Sigmoid colon (tissue), 7 donors: ENCODE data around the gene TGM3. TPM values are rescaled to one million over a fixed set of nuclear protein-coding genes. Genes with fewer than 3 reads are reported as not detected.

Experiments
- DNase-seq: peaks from one replicate; pipeline ENCODE4 v3.0.0-alpha.2; 2019
- H3K27ac ChIP-seq, 4 donors: fragments of 200-600 bp; sonication (generic); one replicate each; pipeline ENCODE4 v1.5.1; 2016 to 2019; ENCODE audit warnings: mild to moderate bottlenecking in 1 of 4
- H3K27me3 ChIP-seq, 3 donors: fragments of 200-600 bp; sonication (generic); one replicate each; pipeline ENCODE4 v1.5.1; 2019; ENCODE audit warnings: mild to moderate bottlenecking in 1 of 3
- H3K36me3 ChIP-seq, 4 donors: fragments of 200-600 bp; sonication (generic); one replicate each; pipeline ENCODE4 v1.5.1; 2016 to 2019
- H3K4me1 ChIP-seq, 4 donors: fragments of 200-600 bp; sonication (generic); one replicate each; pipeline ENCODE4 v1.5.1; 2017 to 2019
- H3K4me3 ChIP-seq, 4 donors: fragments of 200-600 bp; sonication (generic); one replicate each; pipeline ENCODE4 v1.5.1; 2017 to 2019; ENCODE audit warnings: mild to moderate bottlenecking in 2 of 4, moderate library complexity in 1 of 4
- H3K9me3 ChIP-seq, 4 donors: fragments of 200-600 bp in 3 of 4; sonication (generic) in 3 of 4; one replicate each; pipeline versions ENCODE4 v1.5.1 to v1.6.1; 2013 to 2019
- CTCF ChIP-seq, 4 experiments: fragments of 450-650 bp in 3 of 4; fragments of 200-600 bp in 1 of 4; IDR thresholded peaks; one replicate each; pipeline ENCODE4 v1.5.1; 2016 to 2019; ENCODE audit warnings: antibody characterized with exemption in 4 of 4, mild to moderate bottlenecking in 3 of 4, moderate library complexity in 2 of 4
- EP300 ChIP-seq, 4 donors: sonication (generic); formaldehyde crosslinking; IDR thresholded peaks; one replicate each; pipeline ENCODE4 v1.6.1; 2017; ENCODE audit warnings: antibody characterized with exemption in 4 of 4
- POLR2A ChIP-seq, 2 donors: fragments of 450-650 bp; IDR thresholded peaks; one replicate each; pipeline ENCODE4 v1.6.1; 2016; ENCODE audit warnings: antibody characterized with exemption in 2 of 2, mild to moderate bottlenecking in 2 of 2, moderate library complexity in 2 of 2
- POLR2AphosphoS5 ChIP-seq, 4 donors: sonication (generic); formaldehyde crosslinking; IDR thresholded peaks; one replicate each; pipeline ENCODE4 v1.6.1; 2017; ENCODE audit warnings: antibody characterized with exemption in 4 of 4
- WGBS, 2 donors: extraction: QIAGEN DNeasy Blood & Tissue Kit; methylation state at CpG; one replicate each; pipeline ENCODE4 v1.1.7; 2013; 5-methylcytosine and 5-hydroxymethylcytosine counted together
- intact Hi-C: fragments of 100-400 bp; cut with DNase I; formaldehyde crosslinking; loops from one replicate; pipeline ENCODE4 v1.15.1; 2023
- polyA plus RNA-seq, 3 donors: library from polyadenylated mRNA; stranded (reverse); fragments of 200-250 nt; gene quantifications; one replicate each; pipeline ENCODE4 v1.2.3, GENCODE V29; 2013
- total RNA-seq, 4 donors: library from RNA; depleted of rRNA; stranded (reverse); fragments of >200 nt; gene quantifications; one replicate each; pipeline ENCODE4 v1.1.0, GENCODE V29; 2016
- donor health status: healthy with polysubstance abuse.
- donor health status: Bipolar disorder and iron deficiency.
- donor health status: healthy.

The TGM3 gene
- total and polyA plus RNA-seq, 7 donors: 0.23 to 3.0 (median 0.42) TPM; not detected in 4

- TF ChIP-seq CTCF (IDR thresholded peaks at IDR 0.05) (no peak), POLR2AphosphoS5 (IDR thresholded peaks at IDR 0.05) (no peak), POLR2A (IDR thresholded peaks at IDR 0.05) (no peak), EP300 (IDR thresholded peaks at IDR 0.05) (no peak)
- 59 to 68% methylated on average over 5 of the region's 5 CpGs for WGBS, 2 donors
- Histone ChIP-seq H3K4me1 (no peaks in the 10 kb centered on the region), H3K27me3 (no peaks in the 10 kb centered on the region), H3K4me3 (no peak overlapping the region), H3K36me3 (no peaks in the 10 kb centered on the region), H3K9me3 (peaks cover 0 to 4% (median 0%) of the 10 kb centered on the region in 4 donors), H3K27ac (no peak overlapping the region)
- DNase-seq: no peak
- intact Hi-C loops: no loop called here
Measured at GRCh38 chr20:2385026-2385425, 89.2 kb downstream of the TGM3 start.

GRCh38 chr20:2385496-2385895 lies 89.7 kb downstream of the TGM3 start:
- WGBS, 2 donors: 44 to 63% methylated on average over 6 of the region's 6 CpGs
- no peak for DNase-seq
- Histone ChIP-seq H3K27ac (no peak overlapping the region), H3K4me3 (no peak overlapping the region), H3K36me3 (no peaks in the 10 kb centered on the region), H3K4me1 (no peaks in the 10 kb centered on the region), H3K9me3 (peaks cover 0 to 4% (median 0%) of the 10 kb centered on the region in 4 donors), H3K27me3 (no peaks in the 10 kb centered on the region)
- intact Hi-C loops: no loop called here
- TF ChIP-seq CTCF (IDR thresholded peaks at IDR 0.05) (no peak), POLR2A (IDR thresholded peaks at IDR 0.05) (no peak), POLR2AphosphoS5 (IDR thresholded peaks at IDR 0.05) (no peak), EP300 (IDR thresholded peaks at IDR 0.05) (no peak)

GRCh38 chr20:2386516-2387179 lies 90.8 kb downstream of the TGM3 start:
- Histone ChIP-seq H3K9me3 (peaks cover 0 to 4% (median 0%) of the 10 kb centered on the region in 4 donors), H3K36me3 (no peaks in the 10 kb centered on the region), H3K27ac (no peak overlapping the region), H3K27me3 (no peaks in the 10 kb centered on the region), H3K4me1 (no peaks in the 10 kb centered on the region), H3K4me3 (no peak overlapping the region)
- intact Hi-C loops: no loop called here
- WGBS, 2 donors: 74 to 84% methylated on average over 5 of the region's 5 CpGs
- DNase-seq: no peak
- TF ChIP-seq CTCF (IDR thresholded peaks at IDR 0.05) (no peak), POLR2A (IDR thresholded peaks at IDR 0.05) (no peak), EP300 (IDR thresholded peaks at IDR 0.05) (no peak), POLR2AphosphoS5 (IDR thresholded peaks at IDR 0.05) (no peak)

GRCh38 chr20:2387180-2387577 lies 91.4 kb downstream of the TGM3 start:
- H3K36me3 ChIP-seq: no peaks in the 10 kb centered on the region
- intact Hi-C loops: no loop called here
- H3K4me1 ChIP-seq: no peaks in the 10 kb centered on the region
- H3K27me3 ChIP-seq: no peaks in the 10 kb centered on the region
- DNase-seq: no peak
- H3K9me3 ChIP-seq: peaks cover 0 to 4% (median 0%) of the 10 kb centered on the region in 4 donors
- 42 to 45% methylated on average over 2 of the region's 2 CpGs for WGBS, 2 donors
- H3K27ac ChIP-seq: no peak overlapping the region
- TF ChIP-seq POLR2AphosphoS5 (IDR thresholded peaks at IDR 0.05) (no peak), EP300 (IDR thresholded peaks at IDR 0.05) (no peak), CTCF (IDR thresholded peaks at IDR 0.05) (no peak), POLR2A (IDR thresholded peaks at IDR 0.05) (no peak)
- H3K4me3 ChIP-seq: no peak overlapping the region

- TF ChIP-seq EP300 (IDR thresholded peaks at IDR 0.05) (no peak), POLR2A (IDR thresholded peaks at IDR 0.05) (no peak), POLR2AphosphoS5 (IDR thresholded peaks at IDR 0.05) (no peak), CTCF (IDR thresholded peaks at IDR 0.05) (no peak)
- Histone ChIP-seq H3K4me1 (no peaks in the 10 kb centered on the region), H3K9me3 (peaks cover 0 to 4% (median 0%) of the 10 kb centered on the region in 4 donors), H3K36me3 (no peaks in the 10 kb centered on the region), H3K4me3 (no peak overlapping the region), H3K27ac (no peak overlapping the region), H3K27me3 (no peaks in the 10 kb centered on the region)
- DNase-seq: no peak
- intact Hi-C loops: no loop called here
- WGBS, 2 donors: 92 to 96% methylated on average over 4 of the region's 4 CpGs
Measured at GRCh38 chr20:2387580-2387979, 91.8 kb downstream of the TGM3 start.
